GM19043 (cell line): Measurements from ENCODE around the gene SEMA7A.
A peak's percentile ranks its signal among the peaks of the same experiment; 100 is the strongest.
"Not testable (repeated sequence)": the region's sequence is repeated elsewhere in the genome, so short reads cannot be mapped to it uniquely, and the experiment has no call there.

ENCODE experiments used
- ATAC-seq: cut with Tn5 transposase; IDR thresholded peaks from one replicate; pipeline ENCODE4 v1.9.1; 2021; ENCODE audit warnings: low read depth; ENCODE audit not compliant: unreplicated experiment

The SEMA7A gene

GRCh38 chr15:74433592-74434262, at the start of gene SEMA7A:
Gene SEMA7A (minus strand): TSS chr15:74433958. CDS start chr15:74433918, 40 bp downstream.
- peak; percentile 61 for ATAC-seq

GRCh38 chr15:74482661-74483060, 48.9 kb upstream of the SEMA7A start:
- no peak for ATAC-seq

GRCh38 chr15:74480364-74480763, 46.6 kb upstream of the SEMA7A start:
- ATAC-seq, result not testable (repeated sequence)

GRCh38 chr15:74471621-74472020, 37.9 kb upstream of the SEMA7A start:
- not testable (repeated sequence) for ATAC-seq

- no peak for ATAC-seq
Measured at GRCh38 chr15:74470631-74471395, 37.1 kb upstream of the SEMA7A start.

GRCh38 chr15:74468341-74469032, 34.7 kb upstream of the SEMA7A start:
- no peak for ATAC-seq

- no peak for ATAC-seq
Measured at GRCh38 chr15:74466570-74466969, 32.8 kb upstream of the SEMA7A start.

GRCh38 chr15:74464897-74465296, 31.1 kb upstream of the SEMA7A start:
- no peak for ATAC-seq

GRCh38 chr15:74464216-74464615, 30.5 kb upstream of the SEMA7A start:
- ATAC-seq, result no peak

GRCh38 chr15:74463634-74464033, 29.9 kb upstream of the SEMA7A start:
- ATAC-seq, result no peak

- no peak for ATAC-seq
Measured at GRCh38 chr15:74461847-74462511, 28.2 kb upstream of the SEMA7A start.

- peak; percentile 68 for ATAC-seq
Measured at GRCh38 chr15:74460871-74461846, 27.4 kb upstream of the SEMA7A start, which contains the start of gene UBL7. Gene UBL7 (minus strand): TSS chr15:74461160. CDS start chr15:74458867, 2,293 bp downstream.

GRCh38 chr15:74460298-74460697, 26.5 kb upstream of the SEMA7A start:
- ATAC-seq, result no peak

- not testable (repeated sequence) for ATAC-seq
Measured at GRCh38 chr15:74459798-74460197, 26.0 kb upstream of the SEMA7A start.

- no peak for ATAC-seq
Measured at GRCh38 chr15:74458473-74458872, 24.7 kb upstream of the SEMA7A start.

GRCh38 chr15:74457036-74457435, 23.3 kb upstream of the SEMA7A start:
- ATAC-seq, result not testable (repeated sequence)

GRCh38 chr15:74454764-74455500, 21.2 kb upstream of the SEMA7A start:
- no peak for ATAC-seq

GRCh38 chr15:74453925-74454763, 20.4 kb upstream of the SEMA7A start:
- no peak for ATAC-seq
